Left forelimb (tissue), 1 donor: ENCODE data around the gene SLC4A5.

Experiments used
- DNase-seq: peaks from one replicate; pipeline ENCODE4 v3.0.0-alpha.2; 2018; ENCODE audit warnings: low spot score

The SLC4A5 gene

GRCh38 chr2:74314107-74314506 lies 29.1 kb downstream of the SLC4A5 start:
- DNase-seq = no peak

GRCh38 chr2:74313497-74313896 lies 29.7 kb downstream of the SLC4A5 start:
- no peak for DNase-seq

- DNase-seq = no peak
Observed at GRCh38 chr2:74312913-74313312, 30.3 kb downstream of the SLC4A5 start.

- no peak for DNase-seq
Observed at GRCh38 chr2:74307720-74308119, 35.5 kb downstream of the SLC4A5 start.

- no peak for DNase-seq
Observed at GRCh38 chr2:74304332-74305148, 38.7 kb downstream of the SLC4A5 start.

GRCh38 chr2:74302865-74303264 lies 40.4 kb downstream of the SLC4A5 start:
- DNase-seq = no peak

GRCh38 chr2:74301262-74301661 lies 42.0 kb downstream of the SLC4A5 start:
- DNase-seq = no peak

GRCh38 chr2:74300506-74300905 lies 42.7 kb downstream of the SLC4A5 start:
- no peak for DNase-seq

GRCh38 chr2:74297950-74298349 lies 45.3 kb downstream of the SLC4A5 start:
- DNase-seq = no peak

- no peak for DNase-seq
Observed at GRCh38 chr2:74297391-74297790, 45.8 kb downstream of the SLC4A5 start.

GRCh38 chr2:74293191-74293991 lies 49.8 kb downstream of the SLC4A5 start:
- DNase-seq = no peak

GRCh38 chr2:74292751-74293150 lies 50.5 kb downstream of the SLC4A5 start:
- DNase-seq = no peak

GRCh38 chr2:74291886-74292621 lies 51.2 kb downstream of the SLC4A5 start:
- no peak for DNase-seq

GRCh38 chr2:74291218-74291544 lies 52.0 kb downstream of the SLC4A5 start:
- no peak for DNase-seq

GRCh38 chr2:74290466-74291217 lies 52.6 kb downstream of the SLC4A5 start:
- DNase-seq = no peak

GRCh38 chr2:74290066-74290465 lies 53.1 kb downstream of the SLC4A5 start:
- no peak for DNase-seq

- no peak for DNase-seq
Observed at GRCh38 chr2:74286725-74287124, 56.5 kb downstream of the SLC4A5 start.

- no peak for DNase-seq
Observed at GRCh38 chr2:74281141-74281975, 61.9 kb downstream of the SLC4A5 start.

- no peak for DNase-seq
Observed at GRCh38 chr2:74278694-74279093, 64.5 kb downstream of the SLC4A5 start.

GRCh38 chr2:74278176-74278575 lies 65.0 kb downstream of the SLC4A5 start:
- DNase-seq = no peak

GRCh38 chr2:74275228-74275627 lies 68.0 kb downstream of the SLC4A5 start:
- no peak for DNase-seq
